Endothelial cell of umbilical vein (primary cell): Measurements from ENCODE around the gene KRTAP2-1. TPM values are rescaled to one million over a fixed set of nuclear protein-coding genes. Genes with fewer than 3 reads are reported as not detected.

Experiments used
- BruUV-seq: library from RNA; stranded (reverse); fragments of 400-500 nt; replicated peaks from 2 replicates; lab custom pipeline; 2021; lab: Mats Ljungman, UMichigan
- CTCF ChIA-PET: fragments of 300-600, 350-600 bp; sonication (Branson Sonifier 250); formaldehyde crosslinking; loops from one replicate; lab custom pipeline; 2021; ENCODE audit warnings: antibody characterized with exemption, inconsistent platforms; lab: Charles Lee
- POLR2A ChIA-PET: fragments of 300-600, 350-600 bp; sonication (Branson Sonifier 250); formaldehyde crosslinking; loops from one replicate; lab custom pipeline; 2021; ENCODE audit warnings: antibody characterized with exemption, inconsistent platforms; lab: Charles Lee
- DNase-seq: peaks from one replicate; pipeline ENCODE4 v3.0.0-alpha.2; 2011; ENCODE audit warnings: low read depth, low spot score
- FAIRE-seq: peaks from 2 replicates; lab custom pipeline; 2011; peaks lifted over from hg19 to GRCh38; lab: Jason Lieb, UNC
- H2AFZ ChIP-seq: 2 replicates; pipeline ENCODE4 v1.6.0; 2012; ENCODE audit warnings: low read depth, low read length, control low read depth, inconsistent platforms
- H3K27ac ChIP-seq: 2 replicates; pipeline ENCODE4 v1.5.1; 2011; ENCODE audit warnings: low read depth, mild to moderate bottlenecking, control low read depth, low read length, moderate library complexity; ENCODE audit not compliant: insufficient read depth
- H3K27me3 ChIP-seq, 2 experiments: 2 replicates each; pipeline versions ENCODE4 v1.6.0 to v1.6.1; 2011; ENCODE audit warnings: low read length in 2 of 2, mixed read lengths in 1 of 2; ENCODE audit not compliant: control insufficient read depth in 2 of 2, insufficient read depth in 2 of 2
- H3K36me3 ChIP-seq, 2 experiments: 2 replicates in 1 of 2; 3 replicates in 1 of 2; pipeline ENCODE4 v1.5.1; 2011; ENCODE audit warnings: low read length in 2 of 2, mild to moderate bottlenecking in 1 of 2, moderate library complexity in 1 of 2; ENCODE audit not compliant: control insufficient read depth in 2 of 2, insufficient read depth in 2 of 2; ENCODE audit errors: extremely low read depth in 1 of 2
- H3K4me1 ChIP-seq: 3 replicates; pipeline ENCODE4 v1.5.1; 2011; ENCODE audit warnings: mild to moderate bottlenecking, low read length; ENCODE audit not compliant: control insufficient read depth, insufficient read depth; ENCODE audit errors: extremely low read depth
- H3K4me2 ChIP-seq: 2 replicates; pipeline ENCODE4 v1.6.1; 2011; ENCODE audit warnings: low read length, control low read depth, mixed read lengths; ENCODE audit not compliant: insufficient read depth
- H3K4me3 ChIP-seq, 3 experiments: fragments of 200-600 bp in 1 of 3; sonication (generic), shearing (Covaris generic) in 1 of 3; replicated peaks in 1 of 3; 2 replicates each; pipeline ENCODE4 v1.5.1; 2011 to 2016; ENCODE audit warnings: control low read depth in 3 of 3, low read length in 3 of 3, mild to moderate bottlenecking in 2 of 3, inconsistent platforms in 1 of 3, low read depth in 1 of 3, moderate library complexity in 1 of 3; ENCODE audit not compliant: insufficient read depth in 1 of 3
- H3K79me2 ChIP-seq: 2 replicates; pipeline ENCODE4 v1.6.0; 2012; ENCODE audit warnings: low read length, inconsistent platforms; ENCODE audit not compliant: control insufficient read depth, insufficient read depth
- H3K9ac ChIP-seq: replicated peaks from 2 replicates; pipeline ENCODE3; 2011; ENCODE audit warnings: low read length, control low read depth; ENCODE audit not compliant: insufficient read depth; ENCODE audit errors: extremely low read depth
- H3K9me1 ChIP-seq: replicated peaks from 3 replicates; pipeline ENCODE4 v1.6.0; 2011; ENCODE audit warnings: mild to moderate bottlenecking, low read length; ENCODE audit not compliant: control insufficient read depth, insufficient read depth; ENCODE audit errors: extremely low read depth
- H3K9me3 ChIP-seq: replicated peaks from 2 replicates; pipeline ENCODE4 v1.5.1; 2012; ENCODE audit warnings: low read length, inconsistent platforms; ENCODE audit not compliant: control insufficient read depth, insufficient read depth
- H4K20me1 ChIP-seq: replicated peaks from 2 replicates; pipeline ENCODE3; 2011; ENCODE audit warnings: mild to moderate bottlenecking, low read length; ENCODE audit not compliant: control insufficient read depth, insufficient read depth; ENCODE audit errors: extremely low read depth
- EZH2 ChIP-seq: IDR thresholded peaks from 2 replicates; pipeline ENCODE4 v1.6.1; 2012; ENCODE audit warnings: borderline replicate concordance, low read depth, mild to moderate bottlenecking, moderate library complexity, low read length, inconsistent platforms; ENCODE audit not compliant: severe bottlenecking
- FOS ChIP-seq: IDR thresholded peaks from 2 replicates; pipeline ENCODE4 v1.6.1; 2011; ENCODE audit warnings: mild to moderate bottlenecking, low read length, moderate library complexity, borderline replicate concordance; ENCODE audit not compliant: insufficient read depth
- GATA2 ChIP-seq: IDR thresholded peaks from 2 replicates; pipeline ENCODE4 v1.7.0; 2011; ENCODE audit warnings: low read depth, mild to moderate bottlenecking, moderate library complexity, mixed read lengths, low read length; ENCODE audit not compliant: insufficient read length, insufficient read depth
- JUN ChIP-seq: IDR thresholded peaks from 2 replicates; pipeline ENCODE4 v1.6.1; 2011; ENCODE audit warnings: borderline replicate concordance, low read depth; ENCODE audit not compliant: insufficient read length, insufficient read depth
- MYC ChIP-seq: IDR thresholded peaks from one replicate; pipeline ENCODE4 v1.6.1; 2011; ENCODE audit warnings: mild to moderate bottlenecking, low read depth, low read length
- POLR2A ChIP-seq: IDR thresholded peaks from 2 replicates; pipeline ENCODE4 v1.6.1; 2012; ENCODE audit warnings: low read depth, mild to moderate bottlenecking, control low read depth, low read length
- dilution Hi-C: fragments of 300-500 bp; cut with MboI; formaldehyde crosslinking; loops from one replicate; pipeline ENCODE4 v1.15.0; 2019; ENCODE audit warnings: low sequenced_read_pairs; ENCODE audit not compliant: extremely low pct_ligation_motif_present
- intact Hi-C: fragments of 100-400 bp; cut with micrococcal nuclease; formaldehyde crosslinking; loops from one replicate; pipeline ENCODE4 v1.10.0; 2022
- polyA plus RNA-seq, 4 experiments: library from polyadenylated mRNA; depleted of rRNA in 3 of 4; stranded (reverse) in 3 of 4; unstranded in 1 of 4; fragments of >200 nt; gene quantifications; 2 replicates each; pipeline versions ENCODE4 v1.2.1 to v1.2.3, GENCODE V29; 2011 to 2012; ENCODE audit warnings: missing spikeins in 1 of 4
- total RNA-seq: library from RNA; stranded (reverse); gene quantifications from 2 replicates; pipeline ENCODE4 v1.2.3, GENCODE V29; 2021
- TF ChIP-seq, protein P1 (sequence below): IDR thresholded peaks from 2 replicates; pipeline ENCODE4 v1.6.1; 2011; ENCODE audit not compliant: insufficient read depth, insufficient read length
- TF ChIP-seq, protein P2 (sequence below), 2 donors: IDR thresholded peaks; 1 replicate in 1 of 2; 2 replicates in 1 of 2; pipeline ENCODE4 v1.5.1; 2011; ENCODE audit warnings: low read length in 2 of 2, mild to moderate bottlenecking in 2 of 2, moderate library complexity in 2 of 2, control low read depth in 1 of 2, inconsistent platforms in 1 of 2, low read depth in 1 of 2; ENCODE audit not compliant: insufficient read depth in 1 of 2; ENCODE audit errors: extremely low read depth in 1 of 2

Gene KRTAP2-1
- total and polyA plus RNA-seq, 2 donors (not counting 3 experiments of a cell fraction or from before 2014, with no cell fraction given) = not detected

DNA sequence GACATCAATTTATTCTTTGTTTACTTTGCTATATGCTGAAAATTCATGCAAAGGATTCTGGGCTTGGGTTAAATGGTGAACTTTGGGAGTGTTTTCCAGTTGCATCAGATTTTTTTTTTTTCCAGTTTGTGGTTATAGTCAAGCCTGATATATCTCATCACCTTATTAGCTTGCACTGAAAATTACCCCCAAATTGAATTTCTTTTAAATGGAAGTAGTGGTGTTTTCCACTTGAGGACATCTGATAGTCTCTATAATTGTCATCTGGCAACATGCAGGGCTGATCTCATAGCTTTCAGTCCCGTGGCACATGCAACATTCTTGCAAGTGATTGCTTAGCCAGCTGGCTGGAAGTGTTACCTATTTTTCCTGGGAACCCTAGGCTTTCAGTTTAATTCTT is 33.5 kb downstream of the KRTAP2-1 start:
- no peaks in the 10 kb centered on the region for H3K79me2 ChIP-seq
- peaks cover 0 to 1% of the 10 kb centered on the region in 2 experiments for H3K27me3 ChIP-seq
- H2AFZ ChIP-seq = no peak overlapping the region
- no peaks in the 10 kb centered on the region for H3K9me1 ChIP-seq
- dilution Hi-C loops = no loop called here
- H3K4me2 ChIP-seq = no peak overlapping the region
- no peak overlapping the region for H3K9ac ChIP-seq
- no peaks in the 10 kb centered on the region for H3K4me1 ChIP-seq
- no peak overlapping the region for H3K27ac ChIP-seq
- no TSS peak for BruUV-seq
- H3K36me3 ChIP-seq = no peaks in the 10 kb centered on the region
- no peaks in the 10 kb centered on the region for H4K20me1 ChIP-seq
- POLR2A ChIA-PET = no interaction called here
- H3K4me3 ChIP-seq = no peak overlapping the region
- intact Hi-C loops = no loop called here
- H3K9me3 ChIP-seq = no peaks in the 10 kb centered on the region
- TF ChIP-seq, protein P1, sequence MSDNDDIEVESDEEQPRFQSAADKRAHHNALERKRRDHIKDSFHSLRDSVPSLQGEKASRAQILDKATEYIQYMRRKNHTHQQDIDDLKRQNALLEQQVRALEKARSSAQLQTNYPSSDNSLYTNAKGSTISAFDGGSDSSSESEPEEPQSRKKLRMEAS = no peak
- TF ChIP-seq POLR2A = no peak
- TF ChIP-seq MYC = no peak
- DNase-seq = no peak
- CTCF ChIA-PET = interaction anchor here (0.6 kb wide), 1 partner anchor 635 kb away, joined by 4 read pairs; no protein-coding TSS in a partner anchor
- FAIRE-seq = no peak

DNA sequence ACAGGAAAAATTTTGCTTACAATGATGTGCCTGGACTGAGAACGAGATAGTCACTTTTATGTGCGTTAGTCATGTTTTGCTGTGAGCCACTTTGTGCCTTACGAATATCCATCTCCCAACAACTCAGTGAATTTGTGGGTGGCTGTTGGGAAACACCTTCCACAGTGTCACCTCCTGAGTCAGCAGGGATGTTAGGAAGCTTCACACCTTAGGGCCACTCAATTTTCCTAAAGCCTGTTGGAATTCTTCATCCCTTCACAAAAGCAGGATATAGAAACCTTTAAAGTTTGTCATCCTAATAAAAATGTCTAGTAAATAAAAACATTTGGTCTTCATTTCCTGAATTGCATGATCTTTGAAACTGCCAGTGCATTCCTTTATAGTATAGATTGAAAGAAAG is 33.9 kb downstream of the KRTAP2-1 start:
- TF ChIP-seq EZH2 (no peak), GATA2 (no peak), POLR2A (no peak), FOS (no peak), MYC (no peak), JUN (no peak)
- TF ChIP-seq, protein P2, sequence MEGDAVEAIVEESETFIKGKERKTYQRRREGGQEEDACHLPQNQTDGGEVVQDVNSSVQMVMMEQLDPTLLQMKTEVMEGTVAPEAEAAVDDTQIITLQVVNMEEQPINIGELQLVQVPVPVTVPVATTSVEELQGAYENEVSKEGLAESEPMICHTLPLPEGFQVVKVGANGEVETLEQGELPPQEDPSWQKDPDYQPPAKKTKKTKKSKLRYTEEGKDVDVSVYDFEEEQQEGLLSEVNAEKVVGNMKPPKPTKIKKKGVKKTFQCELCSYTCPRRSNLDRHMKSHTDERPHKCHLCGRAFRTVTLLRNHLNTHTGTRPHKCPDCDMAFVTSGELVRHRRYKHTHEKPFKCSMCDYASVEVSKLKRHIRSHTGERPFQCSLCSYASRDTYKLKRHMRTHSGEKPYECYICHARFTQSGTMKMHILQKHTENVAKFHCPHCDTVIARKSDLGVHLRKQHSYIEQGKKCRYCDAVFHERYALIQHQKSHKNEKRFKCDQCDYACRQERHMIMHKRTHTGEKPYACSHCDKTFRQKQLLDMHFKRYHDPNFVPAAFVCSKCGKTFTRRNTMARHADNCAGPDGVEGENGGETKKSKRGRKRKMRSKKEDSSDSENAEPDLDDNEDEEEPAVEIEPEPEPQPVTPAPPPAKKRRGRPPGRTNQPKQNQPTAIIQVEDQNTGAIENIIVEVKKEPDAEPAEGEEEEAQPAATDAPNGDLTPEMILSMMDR (IDR thresholded peaks at IDR 0.05; ENCODE audit: extremely low read depth in 1 of 2, insufficient read depth in 1 of 2, low read depth in 1 of 2, low read length in 2 of 2) = no peak
- TF ChIP-seq, protein P1 = no peak
- Histone ChIP-seq H3K4me1 (no peaks in the 10 kb centered on the region), H3K27ac (no peak overlapping the region), H3K4me3 (no peak overlapping the region), H3K9me3 (no peaks in the 10 kb centered on the region), H4K20me1 (no peaks in the 10 kb centered on the region), H3K27me3 (peaks cover 0 to 1% of the 10 kb centered on the region in 2 experiments), H3K79me2 (no peaks in the 10 kb centered on the region), H3K9ac (no peak overlapping the region), H2AFZ (no peak overlapping the region), H3K36me3 (no peaks in the 10 kb centered on the region), H3K9me1 (no peaks in the 10 kb centered on the region), H3K4me2 (no peak overlapping the region)
- POLR2A ChIA-PET = no interaction called here
- CTCF ChIA-PET = no interaction called here
- no TSS peak for BruUV-seq
- dilution Hi-C loops = no loop called here
- no peak for DNase-seq
- FAIRE-seq = no peak
- intact Hi-C loops = no loop called here
